Right lobe of liver (tissue), 4 donors: ENCODE results near the gene COX6B2.

Experiments
- POLR2A ChIP-seq: fragments of 450-650 bp; IDR thresholded peaks from one replicate; pipeline ENCODE4 v1.6.1; 2017; ENCODE audit warnings: antibody characterized with exemption, mild to moderate bottlenecking
- TF ChIP-seq, protein P1 (sequence below), 4 donors: fragments of 200-600 bp in 3 of 4; fragments of 450-650 bp in 1 of 4; IDR thresholded peaks; one replicate each; pipeline versions ENCODE4 v1.5.1 to v1.8.0; 2016 to 2022; ENCODE audit warnings: antibody characterized with exemption in 4 of 4, mild to moderate bottlenecking in 2 of 4
- donor health status: DM: no; HTN: no; CAD: no.
- donor health status: DM: no; HTN: no; CAD: no.
- donor health status: DM: no; HTN: yes; CAD: no.

DNA sequence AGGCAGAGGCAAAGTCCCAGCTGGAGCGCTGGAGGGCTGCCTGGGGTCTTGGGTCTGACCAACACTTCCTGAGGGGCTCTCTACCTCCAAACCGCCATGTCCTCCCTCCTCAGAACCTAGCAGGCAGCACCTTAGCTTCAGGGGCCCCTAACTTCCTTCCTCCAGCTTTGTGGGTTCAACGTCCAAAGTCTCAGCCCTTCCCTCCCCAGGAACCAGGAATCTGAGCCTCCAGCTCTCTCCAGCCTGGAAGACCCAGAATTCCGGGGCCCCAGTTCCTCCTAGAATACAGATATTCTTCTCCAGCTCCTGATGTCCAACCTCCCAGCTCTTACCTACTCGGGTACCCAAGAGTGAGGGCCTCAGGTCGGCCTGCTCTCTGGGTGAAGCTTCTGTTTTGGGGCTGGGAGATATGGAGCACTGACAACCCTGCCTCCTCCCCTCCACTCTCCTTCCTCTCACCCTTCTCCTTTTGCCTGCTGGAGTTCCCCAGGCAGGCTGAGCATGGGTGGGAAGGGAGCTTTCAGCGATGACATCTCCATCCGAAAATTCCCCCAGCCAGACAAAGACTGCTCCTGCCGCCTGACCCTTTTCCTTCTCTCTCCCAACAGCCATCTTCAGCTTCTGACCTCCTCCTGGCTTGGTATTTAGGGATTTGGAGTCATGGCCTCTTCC is 32.9 kb downstream of the COX6B2 start:
- TF ChIP-seq, protein P1, sequence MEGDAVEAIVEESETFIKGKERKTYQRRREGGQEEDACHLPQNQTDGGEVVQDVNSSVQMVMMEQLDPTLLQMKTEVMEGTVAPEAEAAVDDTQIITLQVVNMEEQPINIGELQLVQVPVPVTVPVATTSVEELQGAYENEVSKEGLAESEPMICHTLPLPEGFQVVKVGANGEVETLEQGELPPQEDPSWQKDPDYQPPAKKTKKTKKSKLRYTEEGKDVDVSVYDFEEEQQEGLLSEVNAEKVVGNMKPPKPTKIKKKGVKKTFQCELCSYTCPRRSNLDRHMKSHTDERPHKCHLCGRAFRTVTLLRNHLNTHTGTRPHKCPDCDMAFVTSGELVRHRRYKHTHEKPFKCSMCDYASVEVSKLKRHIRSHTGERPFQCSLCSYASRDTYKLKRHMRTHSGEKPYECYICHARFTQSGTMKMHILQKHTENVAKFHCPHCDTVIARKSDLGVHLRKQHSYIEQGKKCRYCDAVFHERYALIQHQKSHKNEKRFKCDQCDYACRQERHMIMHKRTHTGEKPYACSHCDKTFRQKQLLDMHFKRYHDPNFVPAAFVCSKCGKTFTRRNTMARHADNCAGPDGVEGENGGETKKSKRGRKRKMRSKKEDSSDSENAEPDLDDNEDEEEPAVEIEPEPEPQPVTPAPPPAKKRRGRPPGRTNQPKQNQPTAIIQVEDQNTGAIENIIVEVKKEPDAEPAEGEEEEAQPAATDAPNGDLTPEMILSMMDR (IDR thresholded peaks at IDR 0.05): no peak
- no peak for TF ChIP-seq POLR2A
